NCI-H2196 (cell line): Measurements from ENCODE around the gene VDR.

Experiments
- DNase-seq: peaks from one replicate; lab custom pipeline; 2025; ENCODE audit not compliant: unreplicated experiment; lab: John Stamatoyannopoulos, UW

Gene VDR

GRCh38 chr12:47904713-47905709 lies at the start of gene VDR:
VDR (minus strand) TSS chr12:47904994; CDS start chr12:47879113, 25,881 bp downstream.
- peak; percentile 79 for DNase-seq

GRCh38 chr12:47954058-47954457 lies 49.3 kb upstream of the VDR start:
- DNase-seq = no peak

GRCh38 chr12:47950856-47951468 lies 46.2 kb upstream of the VDR start:
- DNase-seq = no peak

- DNase-seq = peak; percentile 65
Measured at GRCh38 chr12:47949441-47950341, 44.9 kb upstream of the VDR start.

GRCh38 chr12:47947341-47947740 lies 42.5 kb upstream of the VDR start:
- DNase-seq = no peak

- no peak for DNase-seq
Measured at GRCh38 chr12:47946413-47947323, 41.9 kb upstream of the VDR start.

GRCh38 chr12:47945341-47945728 lies 40.5 kb upstream of the VDR start:
- DNase-seq = no peak

GRCh38 chr12:47944685-47945340 lies 40.0 kb upstream of the VDR start:
- DNase-seq = no peak

- no peak for DNase-seq
Measured at GRCh38 chr12:47943623-47944340, 39.0 kb upstream of the VDR start.

GRCh38 chr12:47942614-47943225 lies 37.9 kb upstream of the VDR start:
- DNase-seq = no peak

- DNase-seq = no peak
Measured at GRCh38 chr12:47941871-47942613, 37.2 kb upstream of the VDR start.

- DNase-seq = no peak
Measured at GRCh38 chr12:47941475-47941780, 36.6 kb upstream of the VDR start.

GRCh38 chr12:47940773-47941474 lies 36.1 kb upstream of the VDR start:
- no peak for DNase-seq

GRCh38 chr12:47939009-47939601 lies 34.3 kb upstream of the VDR start:
- DNase-seq = peak; percentile 21

GRCh38 chr12:47938594-47938993 lies 33.8 kb upstream of the VDR start:
- DNase-seq = no peak

GRCh38 chr12:47938093-47938492 lies 33.3 kb upstream of the VDR start:
- DNase-seq = no peak

- no peak for DNase-seq
Measured at GRCh38 chr12:47935184-47935583, 30.4 kb upstream of the VDR start.
